Cardiac ventricle fibroblast (primary cell): Measurements from ENCODE around the gene LRRC59. TPM values are rescaled to one million over a fixed set of nuclear protein-coding genes. Genes with fewer than 3 reads are reported as not detected.

Experiments used
- total RNA-seq: library from RNA; depleted of rRNA; stranded (reverse); fragments of >200 nt; gene quantifications from 2 replicates; pipeline ENCODE4 v1.2.3, GENCODE V29; 2015

LRRC59 gene
- total RNA-seq = 111 and 127 TPM in 2 replicates

GRCh38 chr17:50397111-50397918, at the start of gene LRRC59:
LRRC59 (minus strand) TSS chr17:50397523; CDS start chr17:50397317, 206 bp downstream.

GRCh38 chr17:50425682-50426471, 28.6 kb upstream of the LRRC59 start, which contains the start of gene ACSF2:
ACSF2 (plus strand) TSS chr17:50426218; CDS start chr17:50426262, 44 bp downstream.

GRCh38 chr17:50372758-50373556, 24.4 kb downstream of the LRRC59 start, which contains the start of the genes EME1 and MRPL27:
EME1 (plus strand) TSS chr17:50373229; CDS start chr17:50375209, 1,980 bp downstream.
MRPL27 (minus strand) TSS chr17:50373184; CDS start chr17:50373170, 14 bp downstream.

GRCh38 chr17:50345432-50346312, 51.7 kb downstream of the LRRC59 start, which contains the start of gene XYLT2:
XYLT2 (plus strand) TSS chr17:50346126; CDS start chr17:50346141, 15 bp downstream.

Other genes starting within 250 kb of the LRRC59 start
- gene PPP1R9B, start 246.8 kb downstream of the LRRC59 start, total RNA-seq = 36.7 and 42.2 TPM in 2 replicates
- 0.37 and 2.0 TPM in 2 replicates for gene SGCA, start 231.5 kb downstream of the LRRC59 start, total RNA-seq
- gene COL1A1, start 195.9 kb downstream of the LRRC59 start, total RNA-seq = 5,352 and 6,733 TPM in 2 replicates
- gene TMEM92, start 123.1 kb downstream of the LRRC59 start, total RNA-seq = not detected in 2 replicates
- 23.4 and 26.8 TPM in 2 replicates for gene XYLT2, start 51.4 kb downstream of the LRRC59 start, total RNA-seq
- gene MRPL27, start 24.3 kb downstream of the LRRC59 start, total RNA-seq = 64.3 and 68.2 TPM in 2 replicates
- gene EME1, start 24.3 kb downstream of the LRRC59 start, total RNA-seq = 0.20 and 0.94 TPM in 2 replicates
- 29.0 and 31.8 TPM in 2 replicates for gene ACSF2, start 28.7 kb upstream of the LRRC59 start, total RNA-seq
- 0.10 TPM in 1 of 2 replicates, not detected in the other for gene CHAD, start 71.4 kb upstream of the LRRC59 start, total RNA-seq
- gene RSAD1, start 81.3 kb upstream of the LRRC59 start, total RNA-seq = 16.9 and 17.5 TPM in 2 replicates
- 0.25 TPM in 1 of 2 replicates, not detected in the other for gene MYCBPAP, start 110.9 kb upstream of the LRRC59 start, total RNA-seq
- gene EPN3, start 135.2 kb upstream of the LRRC59 start, total RNA-seq = not detected in 2 replicates
- 68.9 and 129 TPM in 2 replicates for gene SPATA20, start 149.7 kb upstream of the LRRC59 start, total RNA-seq
- gene CACNA1G, start 163.2 kb upstream of the LRRC59 start, total RNA-seq = 1.8 and 2.1 TPM in 2 replicates
- gene ABCC3, start 237.4 kb upstream of the LRRC59 start, total RNA-seq = 26.9 and 32.6 TPM in 2 replicates